AG09319 (cell line): ENCODE results near the gene MYCN.
"Not testable (repeated sequence)": the region's sequence is repeated elsewhere in the genome, so short reads cannot be mapped to it uniquely, and the experiment has no call there.

Experiments
- DNase-seq: peaks from one replicate; pipeline ENCODE4 v3.0.0-alpha.2; 2010; ENCODE audit warnings: low read depth; ENCODE audit errors: extremely low read depth
- CTCF ChIP-seq: IDR thresholded peaks from 2 replicates; pipeline ENCODE4 v1.5.1; 2011; ENCODE audit warnings: low read depth, mild to moderate bottlenecking, inconsistent platforms, low read length, moderate library complexity

The MYCN gene

GRCh38 chr2:15949551-15949950 lies 9.2 kb downstream of the MYCN start:
- no peak for DNase-seq
- no peak for TF ChIP-seq CTCF

GRCh38 chr2:15950088-15950952 lies 10.0 kb downstream of the MYCN start:
- no peak for DNase-seq
- TF ChIP-seq CTCF = no peak

- not testable (repeated sequence) for DNase-seq
Observed at GRCh38 chr2:15951936-15952335, 11.6 kb downstream of the MYCN start.

GRCh38 chr2:15952451-15953146 lies 12.2 kb downstream of the MYCN start:
- DNase-seq = no peak
- TF ChIP-seq CTCF = no peak

GRCh38 chr2:15953147-15953630 lies 12.8 kb downstream of the MYCN start:
- no peak for TF ChIP-seq CTCF

GRCh38 chr2:15953891-15954680 lies 13.7 kb downstream of the MYCN start:
- no peak for TF ChIP-seq CTCF
- DNase-seq = no peak

More at GRCh38 chr2:15953147-15953630, 12.8 kb downstream of the MYCN start:
- DNase-seq = no peak

GRCh38 chr2:15954761-15955160 lies 14.4 kb downstream of the MYCN start:
- no peak for DNase-seq
- TF ChIP-seq CTCF = no peak
